EL (cell line): ENCODE measurements around the gene SREBF1.

Experiments
- DNase-seq: peaks from one replicate; pipeline ENCODE4 v3.0.0-alpha.2; 2016

The SREBF1 gene

DNA sequence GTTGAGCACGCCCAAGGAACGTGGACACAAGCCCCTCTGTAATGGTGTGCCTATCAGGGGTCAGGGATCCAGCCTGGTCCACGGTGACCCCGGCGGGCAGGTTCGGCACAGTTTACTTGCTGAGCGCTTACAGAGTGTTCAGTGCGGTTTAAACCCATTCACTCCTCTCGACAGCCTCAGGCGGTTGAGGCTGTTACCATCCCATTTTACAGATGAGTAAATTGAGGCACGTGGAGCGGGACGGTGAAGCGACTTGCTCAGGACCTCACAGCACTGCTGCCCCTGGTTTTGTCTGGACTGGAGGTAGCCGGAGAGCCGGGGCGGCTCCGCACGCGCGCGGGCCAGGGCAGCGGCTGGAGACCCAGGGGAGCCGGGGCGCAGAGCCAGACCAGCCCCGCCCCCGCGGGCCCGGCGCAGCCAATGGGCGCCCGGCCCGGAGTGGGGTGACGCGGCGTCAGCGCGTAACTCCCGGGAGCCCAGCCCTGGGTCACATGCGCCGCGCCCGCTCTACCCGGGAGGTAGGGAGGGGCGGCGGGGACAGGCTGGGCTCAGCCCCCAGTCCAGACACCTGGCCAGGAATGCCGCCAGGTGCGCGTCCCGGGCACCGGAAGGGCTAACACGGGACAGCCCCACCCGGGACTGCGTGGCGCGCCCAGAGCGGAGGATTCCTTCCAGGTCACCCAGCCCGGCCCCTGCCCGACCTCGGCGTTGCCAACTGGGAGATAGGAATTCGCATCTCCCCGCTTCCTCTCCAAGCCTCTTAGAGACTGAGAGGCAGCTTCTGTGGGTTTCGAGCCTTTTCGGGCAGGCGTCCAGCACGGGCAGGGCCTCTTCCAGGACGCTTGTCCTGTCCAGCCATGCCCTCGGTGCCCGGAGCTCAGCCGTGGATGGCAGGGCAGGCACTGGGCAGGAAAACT, 3.3 kb upstream of the SREBF1 start:
- DNase-seq: peak; percentile 95

DNA sequence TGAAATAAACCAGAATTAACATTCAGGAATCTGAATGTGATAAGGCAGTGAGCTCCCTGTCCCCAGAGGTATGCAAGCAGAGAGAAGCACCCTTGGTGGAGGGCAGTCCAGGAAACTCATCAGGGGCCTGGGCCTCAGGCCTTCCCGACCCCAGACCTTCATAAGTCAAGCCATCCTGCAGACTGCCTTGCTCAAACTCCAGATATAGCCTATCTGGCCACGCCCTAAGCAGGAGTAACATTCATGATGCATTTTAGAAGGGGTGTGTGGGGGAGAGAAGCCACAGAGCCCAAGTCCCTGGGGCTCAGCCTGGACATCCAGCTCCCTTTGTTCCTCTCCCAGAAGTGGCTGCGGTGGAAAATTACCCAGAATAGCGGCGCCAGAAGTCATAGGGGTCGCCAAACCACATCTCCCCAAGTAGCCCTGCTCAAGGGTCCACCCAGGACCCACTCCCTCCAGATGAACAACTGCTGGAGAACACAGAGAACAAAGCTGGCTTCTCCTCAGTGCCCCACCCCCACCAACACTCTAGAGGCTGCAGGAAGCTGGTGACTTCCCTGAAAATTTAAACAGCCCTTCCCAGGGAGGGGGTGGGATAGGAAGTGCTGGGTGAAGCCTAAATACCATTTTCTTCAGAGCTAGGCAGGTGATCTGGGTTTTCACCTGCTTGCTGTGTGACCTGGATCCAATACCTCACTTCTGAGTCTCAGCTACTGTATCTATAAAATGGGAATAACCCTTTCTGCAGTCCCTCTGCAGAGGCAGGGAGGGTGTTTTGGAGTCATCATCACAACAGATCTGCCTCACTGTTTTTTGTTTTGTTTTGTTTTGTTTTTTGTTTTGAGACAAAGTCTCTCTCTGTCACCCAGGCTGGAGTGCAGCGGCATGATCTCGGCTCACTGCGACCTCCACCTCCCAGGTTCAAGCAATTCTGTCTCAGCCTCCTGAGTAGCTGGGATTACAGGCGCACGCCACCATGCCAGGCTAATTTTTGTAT, 1.5 kb upstream of the SREBF1 start:
- peak; percentile 55 for DNase-seq

DNA sequence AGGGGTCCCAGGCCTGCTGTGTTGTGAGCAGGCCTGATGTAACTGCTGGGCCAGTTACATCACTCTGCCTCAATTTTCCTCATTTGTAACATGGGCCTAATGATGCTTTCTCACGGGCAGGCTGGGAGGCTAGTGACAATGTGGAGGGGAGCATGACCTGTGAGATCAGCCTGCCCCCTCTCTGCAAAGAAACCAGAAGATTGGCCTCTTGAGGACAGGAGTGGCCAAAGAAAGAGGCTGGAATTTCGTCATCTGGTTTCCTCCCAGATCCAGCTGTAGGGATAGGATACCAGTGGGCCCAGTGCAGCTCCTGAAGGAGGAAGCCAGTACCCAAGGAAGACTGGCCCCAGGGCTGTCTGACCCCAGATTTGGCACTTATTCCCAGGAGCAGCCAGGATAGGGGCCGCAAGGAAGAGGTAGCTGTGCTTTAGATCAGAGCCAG, 615 bp upstream of the SREBF1 start:
- peak; percentile 87 for DNase-seq

DNA sequence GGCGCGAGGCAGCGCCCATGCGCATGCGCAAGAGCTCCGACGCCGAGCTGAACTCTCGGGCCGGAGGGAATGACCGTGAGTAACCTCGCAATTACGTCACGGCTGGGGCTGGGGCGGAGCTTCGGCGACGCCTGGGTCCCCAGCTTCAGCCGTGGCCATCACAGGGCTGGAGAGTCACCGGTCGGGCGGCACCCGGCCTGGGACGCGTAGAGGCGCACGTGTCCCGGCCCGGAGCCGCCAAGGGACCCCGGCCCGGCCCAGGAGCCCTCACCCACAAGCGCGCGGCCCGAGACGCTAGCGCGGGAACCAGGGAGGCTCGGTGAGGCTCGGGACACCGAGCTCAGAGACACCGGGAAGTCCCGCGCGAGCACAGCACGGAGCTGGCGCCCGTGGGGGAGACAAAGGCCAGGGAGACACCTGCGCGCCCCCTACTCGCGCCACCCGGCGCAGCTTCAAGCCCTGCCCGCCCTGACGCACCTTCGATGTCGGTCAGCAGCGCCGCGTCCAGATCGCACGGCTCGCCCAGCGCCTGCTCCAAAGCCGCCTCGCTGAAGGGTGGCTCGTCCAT, 452 bp downstream of the SREBF1 start:
- DNase-seq: peak; percentile 96

- no peak for DNase-seq
Measured at GRCh38 chr17:17835415-17836249, 1.2 kb downstream of the SREBF1 start.

DNA sequence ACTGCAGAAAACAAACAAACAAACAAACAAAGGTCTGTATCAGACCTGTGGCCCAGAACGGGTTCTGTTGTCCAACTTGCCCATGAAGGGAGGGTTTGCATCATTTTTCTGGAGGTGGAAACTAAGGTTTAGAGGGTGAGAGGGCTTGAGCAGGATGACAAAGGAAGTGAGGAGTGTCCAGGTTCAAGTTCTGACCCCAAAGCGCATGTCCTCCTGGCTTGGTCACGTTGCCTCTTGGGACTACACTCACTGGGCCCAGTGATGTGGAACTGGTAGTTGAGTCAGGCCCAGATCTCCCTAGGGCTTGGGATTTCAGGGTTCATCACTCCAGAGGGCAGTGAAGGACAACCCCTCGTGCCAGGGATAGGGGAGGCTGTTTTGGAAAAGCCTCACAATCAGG, 1.8 kb downstream of the SREBF1 start:
- no peak for DNase-seq

DNA sequence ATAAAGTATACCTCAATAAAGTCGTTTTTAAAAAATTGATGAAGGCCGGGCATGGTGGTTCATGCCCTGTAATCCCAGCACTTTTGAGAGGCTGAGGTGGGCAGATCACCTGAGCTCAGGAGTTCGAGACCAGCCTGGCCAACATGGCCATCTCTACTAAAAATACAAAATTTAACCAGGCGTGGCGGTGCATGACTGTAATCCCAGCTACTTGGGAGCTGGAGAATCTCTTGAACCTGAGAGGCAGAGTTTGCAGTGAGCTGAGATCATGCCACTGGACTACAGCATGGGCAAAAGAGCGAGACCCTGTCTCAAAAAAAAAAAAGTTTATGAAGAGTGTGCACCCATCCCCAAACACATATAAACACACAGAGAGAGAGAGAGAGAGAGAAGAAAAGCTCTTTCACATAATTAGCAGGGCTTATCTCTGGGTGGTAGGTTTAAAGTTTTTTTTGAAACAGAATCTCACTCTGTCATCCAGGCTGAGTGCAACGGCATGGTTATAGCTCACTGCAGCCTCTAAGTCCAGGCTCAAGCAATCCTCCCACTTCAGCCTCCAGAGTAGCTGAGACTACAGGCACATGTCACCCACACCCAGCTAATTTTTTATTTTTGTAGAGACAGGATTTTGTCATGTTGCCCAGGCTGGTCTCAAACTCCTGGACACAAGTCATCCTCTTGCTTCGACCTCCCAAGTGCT, 3.0 kb downstream of the SREBF1 start:
- DNase-seq: no peak

DNA sequence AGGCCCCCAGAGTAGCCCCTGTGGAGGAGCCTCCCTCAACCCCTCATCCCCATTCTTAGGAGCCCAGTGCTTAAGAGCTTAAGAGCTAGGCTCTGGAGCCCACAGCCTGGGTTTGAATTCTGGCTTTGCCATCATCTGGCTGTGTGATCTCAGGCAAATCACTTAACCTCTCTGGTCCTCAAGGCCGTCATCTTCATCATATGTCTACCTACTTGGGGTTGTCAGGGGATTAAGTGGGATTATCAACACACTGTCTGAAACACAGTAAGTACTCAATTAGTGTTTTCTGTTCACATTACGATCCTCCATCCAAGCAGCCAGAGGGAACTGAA, 4.8 kb downstream of the SREBF1 start:
- DNase-seq: no peak

GRCh38 chr17:17831208-17832031, 5.4 kb downstream of the SREBF1 start:
- DNase-seq: no peak

DNA sequence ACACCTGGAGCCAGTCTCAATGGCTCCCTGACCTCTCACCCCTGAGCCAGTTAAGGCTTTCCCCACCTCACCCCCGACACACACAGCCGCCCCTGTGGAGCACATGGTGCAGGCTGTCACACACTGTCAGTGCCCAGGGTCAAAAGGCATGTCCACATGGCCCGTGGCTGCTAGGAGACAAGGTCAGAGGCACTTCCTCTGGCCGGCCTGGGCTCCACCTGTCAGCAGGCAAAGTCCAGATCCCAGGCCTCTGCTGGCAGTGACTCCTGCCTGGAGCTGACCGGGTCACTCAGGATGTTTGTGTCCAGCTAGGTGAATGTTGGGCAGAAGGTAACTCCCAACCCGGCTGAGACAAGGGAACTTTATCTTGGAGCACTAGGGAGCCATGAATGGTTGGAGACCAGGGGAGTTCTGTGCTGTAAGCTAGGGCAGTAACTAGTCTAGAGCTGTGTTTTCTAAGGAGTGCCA, 6.0 kb downstream of the SREBF1 start:
- no peak for DNase-seq

DNA sequence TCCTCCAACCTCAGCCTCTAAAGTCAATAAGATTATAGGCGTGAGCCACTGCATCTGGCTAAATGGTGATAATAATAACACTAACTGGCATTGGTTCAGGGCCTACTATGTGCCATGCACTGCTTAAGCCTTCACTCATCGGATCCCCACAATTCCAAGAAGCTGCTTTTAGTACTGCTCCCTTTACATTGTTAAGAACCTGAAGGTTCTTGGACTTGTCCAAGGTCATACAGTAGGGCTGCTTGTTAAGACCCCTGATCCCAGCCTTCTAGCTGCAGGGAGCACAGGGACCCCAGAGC, 6.6 kb downstream of the SREBF1 start:
- DNase-seq: no peak

- DNase-seq: no peak
Measured at GRCh38 chr17:17827826-17828621, 8.8 kb downstream of the SREBF1 start.

DNA sequence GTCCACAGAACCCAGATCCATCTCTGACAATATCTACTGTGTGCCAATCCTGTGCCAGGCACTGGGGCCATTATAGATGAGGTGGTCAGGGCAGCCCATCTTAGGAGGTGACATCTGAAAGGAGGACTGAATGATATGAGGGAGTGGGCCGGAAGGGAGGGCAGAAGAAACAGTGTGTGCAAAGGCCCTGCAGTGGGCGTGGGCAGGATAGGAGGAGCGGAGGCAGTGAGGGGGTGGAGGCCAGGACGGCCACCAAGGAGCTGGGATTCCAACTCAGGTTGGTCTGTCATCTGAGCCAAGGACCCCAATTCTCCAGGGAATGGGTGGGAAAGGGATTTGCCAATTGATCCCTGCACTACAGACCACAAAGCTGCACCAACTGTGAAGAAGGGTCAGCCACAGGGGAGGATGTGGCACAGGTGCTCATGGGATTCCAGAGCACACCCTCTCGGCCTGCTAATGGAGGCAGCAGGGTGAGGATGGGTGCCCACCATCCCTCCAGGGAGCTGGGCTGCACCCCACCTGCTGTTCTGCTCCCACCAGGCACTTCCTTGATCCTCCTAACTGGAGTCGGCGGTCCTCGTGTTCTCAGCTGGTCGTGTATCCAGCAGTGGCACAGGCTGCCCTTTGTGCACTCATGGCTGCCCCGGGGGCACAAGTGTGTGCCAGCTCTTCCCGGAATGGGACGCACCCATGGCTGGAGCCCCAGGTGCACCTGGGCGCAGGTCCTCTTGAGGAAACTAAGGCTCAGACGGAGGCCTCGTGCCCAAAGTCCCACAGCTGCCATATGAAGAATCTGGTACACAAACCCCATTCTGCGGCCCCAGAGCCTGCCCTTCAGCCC, 9.6 kb downstream of the SREBF1 start:
- no peak for DNase-seq

- DNase-seq: no peak
Measured at GRCh38 chr17:17826342-17826713, 10.5 kb downstream of the SREBF1 start.

GRCh38 chr17:17824783-17825614, 11.8 kb downstream of the SREBF1 start:
- DNase-seq: no peak

DNA sequence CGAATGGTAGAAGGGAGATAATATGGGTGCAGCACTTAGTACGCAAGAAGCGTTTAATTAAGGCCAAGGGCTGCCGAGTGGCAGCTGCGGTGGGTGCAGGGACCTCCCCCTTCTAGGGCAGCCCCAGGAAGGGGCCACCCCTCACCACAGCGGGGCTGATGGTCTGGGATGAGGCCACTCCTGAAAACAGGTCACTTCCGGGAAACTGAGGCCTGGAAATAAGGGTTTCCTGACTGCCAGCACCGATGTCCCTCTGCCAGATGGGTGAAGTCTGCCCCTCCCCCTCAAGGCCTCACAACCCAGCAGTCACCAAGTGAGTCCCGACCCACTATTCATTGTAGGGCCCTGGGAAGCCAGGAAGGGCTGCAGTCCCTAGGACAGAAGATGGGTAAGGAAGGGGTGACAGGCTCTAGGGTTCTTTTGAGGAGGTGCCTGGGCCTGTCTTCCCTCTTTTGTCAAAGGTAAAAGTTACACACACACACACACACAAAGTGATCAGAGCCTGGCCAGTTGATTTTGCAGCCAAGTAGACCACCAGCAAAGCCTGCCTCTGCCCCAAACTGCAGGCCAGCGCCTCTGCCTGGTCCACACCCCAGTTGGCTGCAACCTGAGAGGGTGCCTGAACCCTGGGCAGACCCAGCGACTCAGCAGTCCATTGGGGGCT, 12.5 kb downstream of the SREBF1 start:
- DNase-seq: no peak

GRCh38 chr17:17823433-17824118, 13.2 kb downstream of the SREBF1 start:
- DNase-seq: peak; percentile 88
